Measurements from ENCODE around the gene ST6GALNAC1. TPM values are rescaled to one million over a fixed set of nuclear protein-coding genes. Genes with fewer than 3 reads are reported as not detected.

ST6GALNAC1 gene
- polyA plus RNA-seq, 3 donors: not detected

DNA sequence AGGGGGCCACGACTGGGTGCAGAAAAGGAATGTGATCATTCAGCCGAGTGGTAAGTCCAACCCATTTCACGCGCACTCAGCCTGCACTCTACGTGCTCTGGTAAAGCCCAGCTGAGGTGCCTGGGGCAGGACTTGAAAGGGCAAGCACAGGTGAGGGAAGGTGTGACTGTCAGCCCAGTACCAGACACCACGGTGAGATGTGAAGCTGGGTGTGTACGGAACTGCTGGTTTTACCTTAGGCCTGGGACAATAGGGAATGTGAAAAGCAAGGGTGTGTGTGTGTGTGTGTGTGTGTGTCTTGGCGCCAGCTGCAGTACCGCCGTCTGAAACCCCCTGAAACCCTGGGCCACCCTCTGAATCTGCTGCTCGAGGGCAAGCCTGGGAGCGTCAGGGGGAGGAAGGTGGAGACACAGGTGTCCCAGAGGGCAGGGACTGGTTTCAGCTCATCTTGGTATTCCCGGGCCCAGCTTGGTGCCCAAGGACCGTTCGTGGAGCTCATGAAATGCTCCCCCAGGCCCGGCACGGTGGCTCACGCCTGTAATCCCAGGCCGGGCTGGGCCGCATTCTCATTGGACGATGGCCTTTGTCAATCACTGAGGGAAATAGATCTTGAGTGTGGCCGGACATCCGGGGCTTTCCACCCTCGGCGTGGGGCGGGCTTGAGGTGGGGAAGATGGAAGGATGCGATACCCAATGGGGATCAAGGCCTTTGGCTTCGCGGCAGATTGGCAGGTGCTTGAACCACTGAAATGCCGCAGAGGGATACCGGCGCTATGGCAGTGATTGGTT, 27.8 kb upstream of the ST6GALNAC1 start:
- H3K4me1 Mint-ChIP-seq: peaks cover 18% of the 10 kb centered on the region
- H3K9ac ChIP-seq (ENCODE audit: insufficient read depth, low read length, poor library complexity, severe bottlenecking): peak overlapping the region; percentile 73
- peak overlapping the region; percentile 81 to 94 for H3K4me3 Mint-ChIP-seq

DNA sequence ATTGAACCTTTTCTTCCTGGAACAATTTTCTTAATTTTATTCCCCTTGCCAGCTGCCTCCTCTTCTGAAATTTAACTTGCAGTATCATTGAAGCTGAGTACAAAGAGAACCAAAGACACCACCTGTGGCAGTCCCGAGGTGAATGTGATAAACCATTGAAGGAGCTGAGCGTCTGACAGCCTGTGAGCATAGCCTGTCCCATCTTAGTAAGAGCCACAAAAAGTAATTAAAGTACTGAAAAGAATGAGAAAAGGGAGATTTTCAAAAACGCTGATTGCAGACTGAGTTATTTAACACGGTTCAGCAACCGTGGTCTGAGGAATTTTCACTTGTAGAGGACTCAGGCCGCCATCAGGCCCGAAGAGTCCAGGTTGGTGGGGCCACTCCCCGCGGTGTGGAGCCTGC, 27.2 kb upstream of the ST6GALNAC1 start:
- Mint-ChIP-seq H3K4me3 (peak overlapping the region in 1 of 2 donors; percentile 78), H3K27me3 (ENCODE audit: low read depth in 3 of 3) (peaks cover 4 to 8% (median 7%) of the 10 kb centered on the region in 3 donors), H3K4me1 (peaks cover 18% of the 10 kb centered on the region), H3K9me3 (peaks cover 0 to 2% (median 0%) of the 10 kb centered on the region in 7 donors), H3K36me3 (no peaks in the 10 kb centered on the region), H3K27ac (peak overlapping the region; percentile 82 to 96 (median 92))
- peak overlapping the region in 1 of 2 donors; percentile 85 for H3K27ac ChIP-seq (ENCODE audit: low read depth in 1 of 2, low read length in 2 of 2)
- H3K36me3 ChIP-seq (replicated peaks in 1 of 2; ENCODE audit: control insufficient read depth in 1 of 2, insufficient read depth in 2 of 2, low read length in 2 of 2): no peaks in the 10 kb centered on the region
- DNase-seq: no peak
- TF ChIP-seq, protein P1, sequence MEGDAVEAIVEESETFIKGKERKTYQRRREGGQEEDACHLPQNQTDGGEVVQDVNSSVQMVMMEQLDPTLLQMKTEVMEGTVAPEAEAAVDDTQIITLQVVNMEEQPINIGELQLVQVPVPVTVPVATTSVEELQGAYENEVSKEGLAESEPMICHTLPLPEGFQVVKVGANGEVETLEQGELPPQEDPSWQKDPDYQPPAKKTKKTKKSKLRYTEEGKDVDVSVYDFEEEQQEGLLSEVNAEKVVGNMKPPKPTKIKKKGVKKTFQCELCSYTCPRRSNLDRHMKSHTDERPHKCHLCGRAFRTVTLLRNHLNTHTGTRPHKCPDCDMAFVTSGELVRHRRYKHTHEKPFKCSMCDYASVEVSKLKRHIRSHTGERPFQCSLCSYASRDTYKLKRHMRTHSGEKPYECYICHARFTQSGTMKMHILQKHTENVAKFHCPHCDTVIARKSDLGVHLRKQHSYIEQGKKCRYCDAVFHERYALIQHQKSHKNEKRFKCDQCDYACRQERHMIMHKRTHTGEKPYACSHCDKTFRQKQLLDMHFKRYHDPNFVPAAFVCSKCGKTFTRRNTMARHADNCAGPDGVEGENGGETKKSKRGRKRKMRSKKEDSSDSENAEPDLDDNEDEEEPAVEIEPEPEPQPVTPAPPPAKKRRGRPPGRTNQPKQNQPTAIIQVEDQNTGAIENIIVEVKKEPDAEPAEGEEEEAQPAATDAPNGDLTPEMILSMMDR (IDR thresholded peaks at IDR 0.05): no peak
- H3K4me3 ChIP-seq (replicated peaks in 1 of 3; ENCODE audit: low read depth in 2 of 3, low read length in 3 of 3): peak overlapping the region in 1 of 3 experiments; percentile 90
- H3K79me2 ChIP-seq (ENCODE audit: insufficient read depth, low read length): no peaks in the 10 kb centered on the region
- peaks cover 12 to 15% of the 10 kb centered on the region in 2 donors for H3K4me1 ChIP-seq (ENCODE audit: control insufficient read depth in 1 of 2, insufficient read depth in 2 of 2, low read length in 2 of 2)
- no peaks in the 10 kb centered on the region for H3K27me3 ChIP-seq (ENCODE audit: control insufficient read depth in 2 of 2, insufficient read depth in 2 of 2, low read length in 2 of 2)
- 91% methylated on average over 9 of the region's 9 CpGs for WGBS (ENCODE audit: insufficient coverage)
- intact Hi-C loops (cut with micrococcal nuclease): loop anchor here (5.0 to 10.0 kb wide), 2 partner anchors 54 to 57 kb away; partner anchors contain the start of genes JMJD6 (in 2 of the 2) and METTL23 (in 2 of the 2)
- peak overlapping the region; percentile 94 for H2AFZ ChIP-seq (ENCODE audit: insufficient read depth, low read depth, low read length, poor library complexity, severe bottlenecking)
- H3K9me3 ChIP-seq (replicated peaks in 1 of 2; ENCODE audit: control insufficient read depth in 1 of 2, insufficient read depth in 1 of 2, low read length in 2 of 2): no peaks in the 10 kb centered on the region
- H3K4me2 ChIP-seq (replicated peaks; ENCODE audit: extremely low read depth, low read length, poor library complexity, severe bottlenecking): peak overlapping the region; percentile 87
- no peaks in the 10 kb centered on the region for H4K20me1 ChIP-seq (ENCODE audit: insufficient read depth, low read length)
- H3K9ac ChIP-seq (ENCODE audit: insufficient read depth, low read length, poor library complexity, severe bottlenecking): peak overlapping the region; percentile 62

More for the DNA sequence above, 27.8 kb upstream of the ST6GALNAC1 start:
- Histone ChIP-seq H2AFZ (ENCODE audit: insufficient read depth, low read depth, low read length, poor library complexity, severe bottlenecking) (peak overlapping the region; percentile 94), H3K9me3 (replicated peaks in 1 of 2; ENCODE audit: control insufficient read depth in 1 of 2, insufficient read depth in 1 of 2, low read length in 2 of 2) (no peaks in the 10 kb centered on the region), H3K79me2 (ENCODE audit: insufficient read depth, low read length) (no peaks in the 10 kb centered on the region), H3K36me3 (replicated peaks in 1 of 2; ENCODE audit: control insufficient read depth in 1 of 2, insufficient read depth in 2 of 2, low read length in 2 of 2) (no peaks in the 10 kb centered on the region), H3K4me3 (replicated peaks in 1 of 3; ENCODE audit: low read depth in 2 of 3, low read length in 3 of 3) (peak overlapping the region; percentile 66 to 90 (median 87)), H4K20me1 (ENCODE audit: insufficient read depth, low read length) (no peaks in the 10 kb centered on the region), H3K4me2 (replicated peaks; ENCODE audit: extremely low read depth, low read length, poor library complexity, severe bottlenecking) (peak overlapping the region; percentile 87), H3K27ac (ENCODE audit: low read depth in 1 of 2, low read length in 2 of 2) (peak overlapping the region; percentile 64 to 86), H3K27me3 (ENCODE audit: control insufficient read depth in 2 of 2, insufficient read depth in 2 of 2, low read length in 2 of 2) (no peaks in the 10 kb centered on the region), H3K4me1 (ENCODE audit: control insufficient read depth in 1 of 2, insufficient read depth in 2 of 2, low read length in 2 of 2) (peaks cover 12 to 15% of the 10 kb centered on the region in 2 donors)
- intact Hi-C loops (cut with micrococcal nuclease): loop anchor here (5.0 to 10.0 kb wide), 2 partner anchors 53 to 56 kb away; partner anchors contain the start of genes JMJD6 (in 2 of the 2) and METTL23 (in 2 of the 2)
- TF ChIP-seq, protein P1 (IDR thresholded peaks at IDR 0.05): no peak
- Mint-ChIP-seq H3K27me3 (ENCODE audit: low read depth in 3 of 3) (peaks cover 4 to 7% (median 7%) of the 10 kb centered on the region in 3 donors), H3K27ac (peak overlapping the region; percentile 82 to 96 (median 92)), H3K9me3 (peaks cover 0 to 2% (median 0%) of the 10 kb centered on the region in 7 donors), H3K36me3 (no peaks in the 10 kb centered on the region)
- peak; percentile 99 to 100 (median 100) for DNase-seq
- WGBS (ENCODE audit: insufficient coverage): 28% methylated on average over 32 of the region's 32 CpGs
